CD4-positive, alpha-beta T cell (primary cell): Measurements from ENCODE around the gene COL25A1. TPM values are rescaled to one million over a fixed set of nuclear protein-coding genes. Genes with fewer than 3 reads are reported as not detected.

Experiments
- ATAC-seq: fragments of 200-7000 bp; cut with Tn5 transposase; one replicate; pipeline ENCODE4 v1.10.0; 2022; ENCODE audit warnings: mild to moderate bottlenecking; ENCODE audit not compliant: poor library complexity
- CTCF ChIA-PET: fragments of 350-600 bp; sonication (Branson Sonifier 250); formaldehyde crosslinking; loops from one replicate; lab custom pipeline; 2021; ENCODE audit warnings: antibody characterized with exemption, inconsistent platforms; lab: Charles Lee
- POLR2A ChIA-PET: fragments of 350-600 bp; sonication (Branson Sonifier 250); formaldehyde crosslinking; loops from one replicate; lab custom pipeline; 2021; ENCODE audit warnings: antibody characterized with exemption, inconsistent platforms; lab: Charles Lee
- DNase-seq, 14 experiments: peaks; one replicate each; pipeline ENCODE4 v3.0.0-alpha.2; 2013 to 2020; ENCODE audit warnings: mixed read lengths in 2 of 14
- H3K27ac ChIP-seq, 2 donors: one replicate each; pipeline versions ENCODE4 v1.5.1 to v1.7.0; 2013; ENCODE audit warnings: low read length in 2 of 2, low read depth in 1 of 2, mild to moderate bottlenecking in 1 of 2
- H3K27me3 ChIP-seq, 2 experiments: 1 replicate in 1 of 2; 2 replicates in 1 of 2; pipeline versions ENCODE4 v1.6.1 to v1.7.0; 2013; ENCODE audit warnings: low read length in 2 of 2, control low read depth in 1 of 2, mild to moderate bottlenecking in 1 of 2, moderate library complexity in 1 of 2; ENCODE audit not compliant: insufficient read depth in 2 of 2, control insufficient read depth in 1 of 2
- H3K36me3 ChIP-seq: one replicate; pipeline ENCODE4 v1.6.1; 2013; ENCODE audit warnings: low read length, control low read depth; ENCODE audit not compliant: insufficient read depth
- H3K4me1 ChIP-seq: one replicate; pipeline ENCODE4 v1.6.1; 2013; ENCODE audit warnings: low read length, control low read depth; ENCODE audit not compliant: insufficient read depth
- H3K4me3 ChIP-seq: one replicate; pipeline ENCODE4 v1.5.1; 2013; ENCODE audit warnings: mild to moderate bottlenecking, low read length, moderate library complexity
- H3K9me3 ChIP-seq, 2 experiments: 1 replicate in 1 of 2; 2 replicates in 1 of 2; pipeline versions ENCODE4 v1.6.1 to v1.7.0; 2013; ENCODE audit warnings: low read length in 2 of 2, mild to moderate bottlenecking in 2 of 2, control low read depth in 1 of 2, moderate library complexity in 1 of 2; ENCODE audit not compliant: control insufficient read depth in 1 of 2, insufficient read depth in 1 of 2
- H3K27ac Mint-ChIP-seq: one replicate; pipeline ENCODE4 v1.8.0; 2020; ENCODE audit warnings: mixed read lengths
- H3K27me3 Mint-ChIP-seq: one replicate; pipeline ENCODE4 v1.8.0; 2021; ENCODE audit warnings: mixed read lengths
- H3K36me3 Mint-ChIP-seq: one replicate; pipeline ENCODE4 v1.8.0; 2021; ENCODE audit warnings: low read depth, mixed read lengths
- H3K4me1 Mint-ChIP-seq: one replicate; pipeline ENCODE4 v1.8.0; 2021; ENCODE audit warnings: low read depth, mixed read lengths
- H3K4me3 Mint-ChIP-seq: one replicate; pipeline ENCODE4 v1.8.0; 2020; ENCODE audit warnings: mild to moderate bottlenecking, mixed read lengths
- H3K9me3 Mint-ChIP-seq: one replicate; pipeline ENCODE4 v1.8.0; 2020; ENCODE audit warnings: mixed read lengths
- intact Hi-C, 2 experiments: fragments of 100-400 bp; cut with DNase I in 1 of 2; cut with micrococcal nuclease in 1 of 2; formaldehyde crosslinking; loops; one replicate each; pipeline versions ENCODE4 v1.15.1 to v1.9.0; 2023 to 2025; cut with DNase I, micrococcal nuclease
- total RNA-seq, 174 experiments: library from RNA in 2 of 174; stranded (reverse) in 2 of 174; gene quantifications; one replicate each; pipeline ENCODE4 v1.2.3 and lab custom pipeline; 2021 to 2026
- TF ChIP-seq, protein P1 (sequence below): fragments of 200-600 bp; IDR thresholded peaks from one replicate; pipeline ENCODE4 v1.8.0; 2022; ENCODE audit warnings: antibody characterized with exemption, mild to moderate bottlenecking

Gene COL25A1
- total RNA-seq, 2 experiments from 2014 or later, result 0.42 TPM; not detected in 1

DNA sequence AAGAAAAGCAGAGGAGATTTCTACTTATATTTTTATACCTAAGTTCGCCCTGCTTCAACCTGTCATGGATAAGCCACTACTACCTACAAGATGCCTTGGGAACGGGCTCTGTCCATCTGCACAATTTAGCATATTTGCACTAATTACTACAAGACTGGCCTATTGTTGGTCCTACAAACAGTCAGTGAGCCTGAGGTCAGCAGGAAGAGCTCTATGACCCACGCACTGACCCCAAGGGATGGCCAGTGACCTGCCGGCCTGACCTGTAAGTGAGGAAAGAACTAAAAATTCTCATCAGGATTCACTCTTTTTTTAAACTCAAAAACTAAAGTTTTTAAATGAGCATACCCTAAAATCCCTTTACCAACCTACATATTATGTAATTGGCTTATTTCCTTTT, 142.0 kb downstream of the COL25A1 start:
- Mint-ChIP-seq H3K27ac (no peak overlapping the region), H3K9me3 (no peaks in the 10 kb centered on the region), H3K4me3 (no peak overlapping the region), H3K36me3 (no peaks in the 10 kb centered on the region), H3K4me1 (no peaks in the 10 kb centered on the region), H3K27me3 (no peaks in the 10 kb centered on the region)
- Histone ChIP-seq H3K4me3 (no peak overlapping the region), H3K36me3 (no peaks in the 10 kb centered on the region), H3K4me1 (no peaks in the 10 kb centered on the region), H3K27ac (no peak overlapping the region), H3K27me3 (no peaks in the 10 kb centered on the region), H3K9me3 (no peaks in the 10 kb centered on the region)
- DNase-seq, result no peak
- ATAC-seq, result no peak
- POLR2A ChIA-PET, result no interaction called here
- intact Hi-C loops, result no loop called here
- TF ChIP-seq, protein P1, sequence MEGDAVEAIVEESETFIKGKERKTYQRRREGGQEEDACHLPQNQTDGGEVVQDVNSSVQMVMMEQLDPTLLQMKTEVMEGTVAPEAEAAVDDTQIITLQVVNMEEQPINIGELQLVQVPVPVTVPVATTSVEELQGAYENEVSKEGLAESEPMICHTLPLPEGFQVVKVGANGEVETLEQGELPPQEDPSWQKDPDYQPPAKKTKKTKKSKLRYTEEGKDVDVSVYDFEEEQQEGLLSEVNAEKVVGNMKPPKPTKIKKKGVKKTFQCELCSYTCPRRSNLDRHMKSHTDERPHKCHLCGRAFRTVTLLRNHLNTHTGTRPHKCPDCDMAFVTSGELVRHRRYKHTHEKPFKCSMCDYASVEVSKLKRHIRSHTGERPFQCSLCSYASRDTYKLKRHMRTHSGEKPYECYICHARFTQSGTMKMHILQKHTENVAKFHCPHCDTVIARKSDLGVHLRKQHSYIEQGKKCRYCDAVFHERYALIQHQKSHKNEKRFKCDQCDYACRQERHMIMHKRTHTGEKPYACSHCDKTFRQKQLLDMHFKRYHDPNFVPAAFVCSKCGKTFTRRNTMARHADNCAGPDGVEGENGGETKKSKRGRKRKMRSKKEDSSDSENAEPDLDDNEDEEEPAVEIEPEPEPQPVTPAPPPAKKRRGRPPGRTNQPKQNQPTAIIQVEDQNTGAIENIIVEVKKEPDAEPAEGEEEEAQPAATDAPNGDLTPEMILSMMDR, result no peak
- CTCF ChIA-PET, result no interaction called here

GRCh38 chr4:109157696-109158095, 144.8 kb downstream of the COL25A1 start:
- no peak overlapping the region for H3K27ac ChIP-seq
- no peaks in the 10 kb centered on the region for H3K4me1 ChIP-seq
- intact Hi-C loops, result no loop called here
- Mint-ChIP-seq H3K27ac (no peak overlapping the region), H3K27me3 (peaks cover 4% of the 10 kb centered on the region), H3K9me3 (no peaks in the 10 kb centered on the region), H3K4me1 (no peaks in the 10 kb centered on the region), H3K36me3 (no peaks in the 10 kb centered on the region), H3K4me3 (no peak overlapping the region)
- DNase-seq, result no peak
- ATAC-seq, result no peak
- CTCF ChIA-PET, result no interaction called here
- no peaks in the 10 kb centered on the region for H3K36me3 ChIP-seq
- TF ChIP-seq, protein P1, result no peak
- H3K4me3 ChIP-seq, result no peak overlapping the region
- H3K27me3 ChIP-seq, result no peaks in the 10 kb centered on the region
- POLR2A ChIA-PET, result no interaction called here
- H3K9me3 ChIP-seq, result no peaks in the 10 kb centered on the region

DNA sequence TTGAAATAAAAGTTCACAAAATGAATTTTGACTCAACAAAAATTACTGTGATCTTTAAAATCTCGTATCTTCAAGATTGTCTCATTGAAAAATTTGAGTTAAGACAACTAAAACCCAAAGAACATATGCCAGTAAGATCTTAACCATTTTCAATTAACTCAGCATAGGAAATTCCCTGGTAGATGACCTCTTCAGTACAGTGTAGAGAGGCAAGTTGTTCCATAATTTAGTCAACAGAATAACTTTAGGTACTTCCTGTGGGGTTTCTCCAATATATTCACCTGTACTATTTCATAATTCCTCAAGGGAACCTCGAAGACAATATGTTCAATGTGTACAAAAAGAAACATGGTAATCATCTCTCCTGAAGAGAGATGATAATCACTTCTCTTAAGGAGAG, 145.3 kb downstream of the COL25A1 start:
- intact Hi-C loops, result no loop called here
- H3K4me1 ChIP-seq, result no peaks in the 10 kb centered on the region
- POLR2A ChIA-PET, result no interaction called here
- H3K4me3 ChIP-seq, result no peak overlapping the region
- H3K27ac Mint-ChIP-seq, result no peak overlapping the region
- DNase-seq, result no peak
- no peaks in the 10 kb centered on the region for H3K36me3 ChIP-seq
- H3K27ac ChIP-seq, result no peak overlapping the region
- no peak overlapping the region for H3K4me3 Mint-ChIP-seq
- no peak for ATAC-seq
- H3K27me3 ChIP-seq, result no peaks in the 10 kb centered on the region
- H3K9me3 Mint-ChIP-seq, result no peaks in the 10 kb centered on the region
- H3K27me3 Mint-ChIP-seq, result peaks cover 4% of the 10 kb centered on the region
- H3K36me3 Mint-ChIP-seq, result no peaks in the 10 kb centered on the region
- no peaks in the 10 kb centered on the region for H3K9me3 ChIP-seq
- CTCF ChIA-PET, result no interaction called here
- TF ChIP-seq, protein P1, result no peak
- H3K4me1 Mint-ChIP-seq, result no peaks in the 10 kb centered on the region
